GM12892 (cell line): ENCODE data around the gene BRINP3.

ENCODE experiments used
- DNase-seq: peaks from one replicate; pipeline ENCODE4 v3.0.0; 2011; ENCODE audit not compliant: insufficient read length
- FAIRE-seq: peaks from 2 replicates; lab custom pipeline; 2011; peaks lifted over from hg19 to GRCh38; lab: Jason Lieb, UNC
- POLR2A ChIP-seq: IDR thresholded peaks from 2 replicates; pipeline ENCODE4 v1.6.1; 2011; ENCODE audit warnings: low read depth, low read length, control low read depth
- POLR2AphosphoS5 ChIP-seq: IDR thresholded peaks from 2 replicates; pipeline ENCODE4 v1.6.1; 2011; ENCODE audit warnings: low read depth, low read length, control low read depth
- TAF1 ChIP-seq: IDR thresholded peaks from 2 replicates; pipeline ENCODE4 v1.6.1; 2011; ENCODE audit warnings: low read depth, mild to moderate bottlenecking, control low read depth, low read length, borderline replicate concordance

Gene BRINP3

DNA sequence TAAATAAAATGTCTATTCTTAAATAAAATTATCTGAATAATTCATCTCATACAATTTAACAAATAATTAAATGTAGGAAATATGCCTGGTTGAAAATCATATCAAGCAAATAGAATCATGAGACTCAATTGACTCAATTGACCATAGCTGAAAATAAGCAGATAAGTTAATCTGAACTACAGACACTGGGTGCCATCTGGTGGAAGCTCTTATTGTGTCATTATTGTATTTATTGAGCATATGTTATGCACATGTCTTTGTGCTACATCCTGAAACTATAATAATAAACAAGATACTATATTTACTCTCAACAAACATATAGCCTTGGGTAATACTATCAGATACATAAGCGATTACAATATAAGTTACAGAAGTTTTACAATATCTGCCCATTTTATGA lies 41.0 kb downstream of the BRINP3 start:
- DNase-seq: no peak
- TF ChIP-seq POLR2AphosphoS5 (no peak), TAF1 (no peak), POLR2A (no peak)
- peak; percentile 70 for FAIRE-seq

DNA sequence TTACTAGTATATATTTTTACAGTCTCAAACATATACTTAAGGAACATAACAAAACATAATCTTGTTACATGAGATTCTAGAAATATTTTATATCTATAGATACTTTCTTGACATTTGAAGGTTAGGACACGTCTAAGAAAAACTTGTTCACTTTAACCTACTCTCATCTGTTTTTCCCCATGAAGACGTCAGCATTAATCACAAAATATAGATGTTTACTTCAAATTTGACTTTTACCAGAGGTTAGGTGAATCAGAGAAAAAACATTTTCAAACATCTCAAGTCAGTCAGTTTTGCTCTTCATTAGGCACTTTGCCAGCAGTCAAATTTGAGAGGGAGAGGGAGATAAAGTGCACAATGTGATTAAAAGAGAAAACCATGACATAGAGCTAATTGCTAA lies 47.7 kb downstream of the BRINP3 start:
- TF ChIP-seq TAF1 (no peak), POLR2AphosphoS5 (no peak), POLR2A (no peak)
- DNase-seq (no peak), FAIRE-seq (no peak)

DNA sequence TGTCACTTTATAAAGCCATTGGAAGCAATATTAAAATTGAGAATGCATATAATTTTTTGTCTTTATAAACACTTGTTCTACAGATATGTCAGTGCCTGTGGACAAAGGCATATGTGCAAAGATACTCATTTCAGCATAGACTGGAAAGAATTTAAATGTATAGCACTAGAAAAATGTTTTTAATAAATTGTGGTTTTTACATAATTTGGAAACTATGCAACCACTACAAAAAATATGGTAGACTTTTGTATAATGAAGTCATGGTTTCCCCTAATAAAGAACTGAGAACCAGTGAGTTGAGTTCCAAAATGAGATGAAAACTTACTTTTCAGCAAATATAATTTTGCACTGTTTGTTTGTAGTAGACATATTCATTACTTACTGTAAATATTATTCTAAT lies 48.5 kb downstream of the BRINP3 start:
- FAIRE-seq: no peak
- no peak for DNase-seq
- TF ChIP-seq POLR2AphosphoS5: no peak
- TF ChIP-seq TAF1: no peak
- TF ChIP-seq POLR2A: no peak

DNA sequence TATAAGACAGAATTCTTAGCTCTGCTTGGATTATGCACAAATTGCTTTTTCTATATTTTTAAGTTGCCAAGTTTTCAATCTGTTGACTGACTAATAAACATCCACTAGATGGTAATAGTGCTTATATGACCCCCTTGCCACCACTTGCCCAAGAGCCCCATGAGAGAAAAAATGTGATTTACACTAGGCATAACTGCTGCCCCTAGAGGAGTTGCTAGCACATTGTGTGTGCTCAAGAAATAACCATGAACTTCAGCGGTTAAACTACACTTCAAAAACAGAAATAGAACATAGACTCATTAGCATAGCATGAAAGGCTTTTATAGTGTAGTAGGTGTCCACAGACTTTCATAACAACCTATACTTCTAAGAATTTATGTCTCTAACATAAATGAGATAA lies 61.4 kb downstream of the BRINP3 start:
- FAIRE-seq (no peak), DNase-seq (no peak)
- TF ChIP-seq TAF1: no peak
- TF ChIP-seq POLR2AphosphoS5: no peak
- TF ChIP-seq POLR2A: no peak

DNA sequence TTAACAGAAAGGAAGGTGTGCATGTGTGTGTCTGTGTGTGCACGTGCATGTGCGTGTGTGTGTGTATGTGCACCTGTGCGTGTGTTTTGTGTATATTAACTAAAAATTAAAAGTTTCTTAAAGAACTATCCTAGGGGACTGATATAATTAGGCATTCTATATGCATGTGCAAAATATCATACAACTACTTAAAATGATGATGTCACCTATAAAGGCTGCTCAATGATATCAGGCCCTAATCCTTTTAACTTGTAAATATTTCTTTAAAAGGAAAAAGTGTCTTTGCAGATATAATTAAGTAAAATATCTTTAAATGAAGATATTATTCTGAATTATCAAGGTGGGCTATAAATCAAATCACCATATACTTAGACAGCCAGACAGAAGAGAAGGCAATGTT lies 64.5 kb downstream of the BRINP3 start:
- TF ChIP-seq POLR2A (no peak), POLR2AphosphoS5 (no peak), TAF1 (no peak)
- FAIRE-seq (no peak), DNase-seq (no peak)

DNA sequence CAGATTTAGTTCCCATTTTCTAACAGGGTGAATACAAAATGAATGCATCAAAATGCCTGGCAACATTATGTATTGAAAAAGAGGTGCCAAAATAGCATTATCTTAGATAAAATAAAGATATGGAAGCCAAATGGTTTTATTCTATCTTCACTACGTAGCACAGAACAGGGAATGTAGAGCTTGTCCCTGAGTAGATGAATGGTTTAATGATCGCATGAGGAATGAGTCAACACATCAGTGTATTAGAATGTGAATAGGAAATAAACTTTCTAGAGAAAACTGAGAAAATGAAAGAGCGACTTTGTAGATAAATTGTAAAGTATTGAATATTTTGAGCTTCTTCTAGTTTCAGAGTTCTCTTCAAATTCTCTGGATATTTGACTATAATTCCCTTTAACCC lies 74.3 kb downstream of the BRINP3 start:
- TF ChIP-seq POLR2A (no peak), TAF1 (no peak), POLR2AphosphoS5 (no peak)
- no peak for FAIRE-seq
- no peak for DNase-seq

DNA sequence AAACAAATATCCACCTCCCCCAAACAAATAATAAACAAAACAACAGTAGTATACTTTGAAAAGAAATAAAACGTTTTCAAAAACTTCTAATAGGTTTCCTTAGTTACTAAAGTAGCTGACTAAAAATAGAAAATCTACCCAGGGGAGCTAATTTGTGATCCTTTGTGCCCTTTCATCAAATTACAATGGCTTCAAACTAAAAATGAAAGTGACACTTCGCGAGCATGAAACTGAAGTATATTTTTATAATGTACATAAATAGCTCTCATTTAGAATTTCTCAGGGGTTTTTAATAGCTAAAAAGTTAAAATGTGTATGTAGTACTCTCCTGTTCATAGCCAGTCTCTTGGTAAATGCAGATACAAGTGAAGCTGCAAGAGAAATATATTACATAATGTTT lies 78.4 kb downstream of the BRINP3 start:
- DNase-seq (no peak), FAIRE-seq (no peak)
- TF ChIP-seq POLR2A (no peak), TAF1 (no peak), POLR2AphosphoS5 (no peak)

DNA sequence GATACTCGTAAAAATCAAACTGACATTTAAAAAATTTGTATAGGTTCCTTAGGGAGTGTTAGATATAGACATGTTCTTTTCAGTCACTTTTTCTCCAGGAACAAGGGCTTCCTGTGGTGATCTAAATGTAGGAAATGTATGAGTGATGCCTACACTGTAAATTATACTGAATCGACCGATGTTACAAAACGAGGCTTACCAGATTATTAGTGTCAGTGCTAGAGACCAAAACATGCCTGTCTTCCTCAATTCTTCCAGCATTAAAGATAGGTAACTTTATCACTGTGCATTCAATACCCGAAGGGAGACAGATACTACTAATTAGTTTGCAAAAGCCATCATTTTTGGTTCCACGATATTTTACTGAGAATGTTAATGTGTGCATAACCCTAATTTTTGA lies 86.1 kb downstream of the BRINP3 start:
- FAIRE-seq (no peak), DNase-seq (no peak)
- TF ChIP-seq POLR2AphosphoS5: no peak
- TF ChIP-seq TAF1: no peak
- no peak for TF ChIP-seq POLR2A

DNA sequence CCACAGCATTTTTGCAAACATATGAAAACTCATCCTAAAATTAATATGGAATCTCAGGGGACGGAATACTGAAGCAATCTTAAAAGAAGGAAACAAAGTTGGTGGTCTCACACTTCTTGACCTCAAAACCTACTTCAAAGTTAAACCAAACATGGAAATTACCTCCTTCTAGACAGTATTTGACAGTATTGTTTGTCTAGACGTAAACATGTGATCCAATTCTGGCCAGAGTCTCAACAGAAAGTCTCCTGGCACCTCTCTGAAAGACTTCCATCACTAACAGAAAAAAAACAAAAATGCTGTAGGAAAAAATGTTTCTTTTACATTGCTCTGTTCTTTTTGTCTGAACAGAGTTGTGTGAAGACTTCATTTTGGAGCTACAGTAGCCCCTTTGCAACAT lies 99.7 kb downstream of the BRINP3 start:
- TF ChIP-seq POLR2A (no peak), TAF1 (no peak), POLR2AphosphoS5 (no peak)
- DNase-seq (no peak), FAIRE-seq (no peak)

DNA sequence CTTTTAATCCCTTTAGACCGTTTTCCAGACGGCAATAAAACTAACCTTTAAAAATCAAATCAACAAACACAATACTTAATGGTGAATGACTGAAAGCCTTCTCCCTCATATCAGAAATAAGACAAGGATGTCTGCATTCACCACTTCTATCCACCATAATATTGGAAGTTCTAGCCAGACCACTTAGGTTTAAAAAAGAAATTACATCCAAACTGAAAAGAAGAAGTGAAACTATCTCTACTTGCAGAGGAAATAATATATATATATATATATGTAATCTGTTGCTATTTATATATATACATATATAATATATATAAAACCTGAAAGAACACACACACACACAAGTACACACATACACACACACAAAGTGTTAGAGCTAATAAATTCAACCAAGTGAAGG lies 100.4 kb downstream of the BRINP3 start:
- FAIRE-seq (no peak), DNase-seq (no peak)
- TF ChIP-seq POLR2A (no peak), TAF1 (no peak), POLR2AphosphoS5 (no peak)

DNA sequence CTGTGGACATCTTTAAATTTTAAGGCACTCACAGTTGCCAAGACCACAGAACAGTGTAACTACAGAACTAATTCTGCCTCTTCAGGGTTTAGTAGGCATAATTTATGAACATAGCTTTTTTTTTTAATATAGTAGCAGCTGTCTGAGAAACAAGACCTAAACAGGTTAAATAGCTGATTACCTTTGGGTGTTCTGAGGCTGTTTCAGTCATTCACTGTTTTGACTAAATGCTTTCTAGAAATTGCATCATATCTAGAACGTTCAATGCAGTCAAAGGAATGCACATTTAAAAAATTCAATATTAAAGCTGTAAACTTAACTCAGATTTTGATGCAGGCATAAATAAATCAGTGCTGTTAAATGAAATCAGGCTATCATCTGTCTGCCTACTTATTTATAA lies 101.6 kb downstream of the BRINP3 start:
- TF ChIP-seq POLR2AphosphoS5 (no peak), TAF1 (no peak), POLR2A (no peak)
- DNase-seq (no peak), FAIRE-seq (no peak)

DNA sequence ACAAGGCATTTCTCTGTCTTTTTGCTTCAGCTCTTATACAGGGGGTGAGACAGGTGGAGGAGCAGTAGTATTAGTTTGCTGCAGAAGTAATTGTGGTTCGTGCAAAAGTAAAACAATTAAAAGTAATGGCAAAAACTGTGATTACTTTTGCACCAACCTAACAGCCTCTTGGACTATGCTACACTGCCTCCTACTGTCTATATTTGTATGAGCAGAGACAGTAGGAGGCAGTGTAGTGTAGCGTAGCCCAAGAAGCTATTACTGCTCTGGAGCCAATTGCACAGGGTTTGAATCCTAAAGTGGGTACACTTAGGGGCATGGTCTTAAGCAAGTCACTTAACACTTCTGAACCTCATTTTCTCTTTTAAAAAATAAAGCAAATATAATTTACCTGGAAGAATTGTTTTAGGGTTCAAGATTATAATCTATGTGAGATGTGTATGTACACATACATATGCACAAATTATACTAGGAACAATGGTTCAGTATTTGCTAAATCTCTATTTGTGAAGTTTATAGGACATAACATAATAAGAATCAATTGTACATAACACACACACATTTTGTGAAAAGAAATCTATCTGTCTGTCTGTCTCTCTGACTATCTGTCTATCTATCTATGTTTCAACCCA lies 103.8 kb downstream of the BRINP3 start:
- FAIRE-seq (no peak), DNase-seq (no peak)
- TF ChIP-seq POLR2A (no peak), POLR2AphosphoS5 (no peak), TAF1 (no peak)

DNA sequence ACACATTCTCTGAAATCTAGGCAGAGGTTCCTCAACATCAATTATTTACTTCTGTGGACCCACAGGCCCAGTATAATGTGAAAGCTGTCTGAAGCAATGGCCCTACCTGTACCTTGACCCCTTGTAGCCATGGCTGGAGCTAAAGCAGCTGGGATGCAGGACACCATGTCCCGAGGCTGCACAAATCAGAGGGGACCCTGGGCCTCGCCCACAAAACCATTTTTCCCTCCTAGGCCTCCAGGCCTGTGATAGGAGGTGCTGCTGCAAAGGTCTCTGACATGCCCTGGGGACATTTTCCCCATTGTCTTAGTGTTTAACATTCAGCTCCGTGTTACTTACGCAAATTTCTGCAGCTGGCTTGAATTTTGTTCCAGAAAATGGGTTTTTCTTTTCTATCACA lies 110.5 kb downstream of the BRINP3 start:
- DNase-seq: no peak
- TF ChIP-seq TAF1 (no peak), POLR2A (no peak)

DNA sequence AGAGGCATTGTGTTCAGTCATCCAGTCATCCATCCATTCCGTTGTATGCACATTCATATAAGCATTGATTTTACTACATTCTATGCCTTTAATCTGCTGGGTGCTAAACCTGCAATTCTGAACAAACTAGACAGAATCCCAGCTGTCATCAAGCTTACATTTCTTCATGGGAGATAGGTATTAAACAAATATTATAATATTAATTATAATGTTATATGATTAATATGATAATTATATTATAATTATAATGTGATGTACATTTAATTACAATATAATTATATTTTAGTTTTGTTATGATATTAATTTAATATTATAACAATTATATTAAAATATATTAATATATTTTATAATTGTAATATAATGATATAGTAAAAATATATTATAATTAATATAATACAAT lies 112.4 kb downstream of the BRINP3 start:
- DNase-seq (no peak), FAIRE-seq (no peak)
- no peak for TF ChIP-seq POLR2A
- TF ChIP-seq POLR2AphosphoS5: no peak
- no peak for TF ChIP-seq TAF1

More for the DNA sequence above, 110.5 kb downstream of the BRINP3 start:
- no peak for FAIRE-seq
